Measurements from ENCODE around the gene SGSH.

- TF ChIP-seq, protein P1, sequence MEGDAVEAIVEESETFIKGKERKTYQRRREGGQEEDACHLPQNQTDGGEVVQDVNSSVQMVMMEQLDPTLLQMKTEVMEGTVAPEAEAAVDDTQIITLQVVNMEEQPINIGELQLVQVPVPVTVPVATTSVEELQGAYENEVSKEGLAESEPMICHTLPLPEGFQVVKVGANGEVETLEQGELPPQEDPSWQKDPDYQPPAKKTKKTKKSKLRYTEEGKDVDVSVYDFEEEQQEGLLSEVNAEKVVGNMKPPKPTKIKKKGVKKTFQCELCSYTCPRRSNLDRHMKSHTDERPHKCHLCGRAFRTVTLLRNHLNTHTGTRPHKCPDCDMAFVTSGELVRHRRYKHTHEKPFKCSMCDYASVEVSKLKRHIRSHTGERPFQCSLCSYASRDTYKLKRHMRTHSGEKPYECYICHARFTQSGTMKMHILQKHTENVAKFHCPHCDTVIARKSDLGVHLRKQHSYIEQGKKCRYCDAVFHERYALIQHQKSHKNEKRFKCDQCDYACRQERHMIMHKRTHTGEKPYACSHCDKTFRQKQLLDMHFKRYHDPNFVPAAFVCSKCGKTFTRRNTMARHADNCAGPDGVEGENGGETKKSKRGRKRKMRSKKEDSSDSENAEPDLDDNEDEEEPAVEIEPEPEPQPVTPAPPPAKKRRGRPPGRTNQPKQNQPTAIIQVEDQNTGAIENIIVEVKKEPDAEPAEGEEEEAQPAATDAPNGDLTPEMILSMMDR (IDR thresholded peaks at IDR 0.05): no peak
- TF ChIP-seq POLR2A (IDR thresholded peaks at IDR 0.05): no peak
Measured at GRCh38 chr17:80253631-80254395, 33.7 kb upstream of the SGSH start.

Measured in uterus (tissue), 2 donors.